Measurements from ENCODE around the gene FZD8.
A peak's percentile ranks its signal among the peaks of the same experiment; 100 is the strongest.
"Not testable (repeated sequence)": the region's sequence is repeated elsewhere in the genome, so short reads cannot be mapped to it uniquely, and the experiment has no call there.

FZD8 gene

GRCh38 chr10:35642035-35642792 lies at the start of gene FZD8:
TSS of gene FZD8 (minus strand) at chr10:35642296. CDS start at chr10:35641429, 867 bp downstream.
- TF ChIP-seq ZFP30 (CRISPR knock-in tag; IDR thresholded peaks at IDR 0.05) (no peak), TCF4 (CRISPR knock-in tag; IDR thresholded peaks at IDR 0.05; ENCODE audit: borderline replicate concordance) (no peak)
- TF ChIP-seq, protein P1, sequence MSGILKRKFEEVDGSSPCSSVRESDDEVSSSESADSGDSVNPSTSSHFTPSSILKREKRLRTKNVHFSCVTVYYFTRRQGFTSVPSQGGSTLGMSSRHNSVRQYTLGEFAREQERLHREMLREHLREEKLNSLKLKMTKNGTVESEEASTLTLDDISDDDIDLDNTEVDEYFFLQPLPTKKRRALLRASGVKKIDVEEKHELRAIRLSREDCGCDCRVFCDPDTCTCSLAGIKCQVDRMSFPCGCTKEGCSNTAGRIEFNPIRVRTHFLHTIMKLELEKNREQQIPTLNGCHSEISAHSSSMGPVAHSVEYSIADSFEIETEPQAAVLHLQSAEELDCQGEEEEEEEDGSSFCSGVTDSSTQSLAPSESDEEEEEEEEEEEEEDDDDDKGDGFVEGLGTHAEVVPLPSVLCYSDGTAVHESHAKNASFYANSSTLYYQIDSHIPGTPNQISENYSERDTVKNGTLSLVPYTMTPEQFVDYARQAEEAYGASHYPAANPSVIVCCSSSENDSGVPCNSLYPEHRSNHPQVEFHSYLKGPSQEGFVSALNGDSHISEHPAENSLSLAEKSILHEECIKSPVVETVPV (CRISPR knock-in tag; IDR thresholded peaks at IDR 0.05), result no peak
- ATAC-seq, result peak; percentile 93

DNA sequence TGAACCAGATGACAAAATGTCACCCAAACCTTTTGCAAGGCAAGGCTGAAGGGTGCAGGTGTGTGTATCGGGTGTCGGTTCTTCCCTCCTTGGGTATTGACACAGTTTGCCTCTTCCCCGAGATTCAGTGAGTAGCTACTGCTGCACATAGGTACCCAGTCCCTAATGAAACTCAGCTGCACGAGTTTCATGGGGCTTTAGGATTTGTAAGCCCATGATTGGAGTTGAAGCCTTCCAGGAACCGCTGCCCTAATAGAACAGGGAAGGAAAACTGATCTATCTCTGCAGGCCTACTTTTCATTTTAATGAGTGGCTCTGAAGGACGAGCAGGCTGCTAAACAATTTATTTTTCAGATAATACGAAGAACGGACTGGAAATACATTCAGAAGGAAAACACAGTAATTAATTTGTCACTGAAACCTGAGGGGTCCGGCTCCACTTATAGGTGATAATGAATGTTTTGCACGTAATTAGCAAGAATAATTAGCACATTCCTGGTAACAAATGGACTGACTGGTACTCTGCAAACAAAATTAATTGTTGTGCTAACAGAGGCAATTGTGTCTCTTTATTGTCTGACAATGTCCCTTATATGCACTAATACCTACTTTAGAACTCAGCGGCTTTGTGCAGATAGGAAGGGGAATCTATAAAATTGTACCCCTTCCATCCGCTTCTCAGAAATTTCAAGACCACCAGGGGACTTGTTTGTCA lies 49.6 kb upstream of the FZD8 start:
- no peak for ATAC-seq
- TF ChIP-seq PATZ1 (CRISPR knock-in tag; IDR thresholded peaks at IDR 0.05; ENCODE audit: borderline replicate concordance) (no peak), ZC3H10 (CRISPR knock-in tag; IDR thresholded peaks at IDR 0.05) (no peak)
- TF ChIP-seq, protein P2, sequence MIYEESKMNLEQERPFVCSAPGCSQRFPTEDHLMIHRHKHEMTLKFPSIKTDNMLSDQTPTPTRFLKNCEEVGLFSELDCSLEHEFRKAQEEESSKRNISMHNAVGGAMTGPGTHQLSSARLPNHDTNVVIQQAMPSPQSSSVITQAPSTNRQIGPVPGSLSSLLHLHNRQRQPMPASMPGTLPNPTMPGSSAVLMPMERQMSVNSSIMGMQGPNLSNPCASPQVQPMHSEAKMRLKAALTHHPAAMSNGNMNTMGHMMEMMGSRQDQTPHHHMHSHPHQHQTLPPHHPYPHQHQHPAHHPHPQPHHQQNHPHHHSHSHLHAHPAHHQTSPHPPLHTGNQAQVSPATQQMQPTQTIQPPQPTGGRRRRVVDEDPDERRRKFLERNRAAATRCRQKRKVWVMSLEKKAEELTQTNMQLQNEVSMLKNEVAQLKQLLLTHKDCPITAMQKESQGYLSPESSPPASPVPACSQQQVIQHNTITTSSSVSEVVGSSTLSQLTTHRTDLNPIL (CRISPR knock-in tag; IDR thresholded peaks at IDR 0.05; ENCODE audit: low read depth), result no peak

DNA sequence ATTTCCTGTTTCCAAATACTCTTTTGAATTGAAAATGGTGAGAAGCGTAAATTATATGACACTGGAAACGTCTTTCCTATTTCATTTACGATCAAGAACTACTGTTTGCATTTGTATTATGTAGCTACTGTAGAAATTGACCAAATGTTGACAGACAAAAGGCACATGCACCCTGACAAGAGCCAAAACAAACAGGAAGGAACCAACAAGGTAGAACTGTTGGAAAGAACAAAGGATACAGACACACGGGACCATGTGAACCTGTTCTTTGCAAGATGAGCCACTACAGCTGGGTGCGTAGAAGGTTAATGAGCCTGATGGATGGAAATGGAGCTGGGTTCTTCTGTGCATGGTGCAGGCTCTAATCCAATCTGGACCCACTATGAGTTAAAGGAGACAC lies 48.4 kb upstream of the FZD8 start:
- TF ChIP-seq ARNTL (CRISPR knock-in tag; IDR thresholded peaks at IDR 0.05; ENCODE audit: borderline replicate concordance, low read depth) (no peak), TOX (CRISPR knock-in tag; IDR thresholded peaks at IDR 0.05; ENCODE audit: borderline replicate concordance) (no peak), BACH2 (CRISPR knock-in tag; IDR thresholded peaks at IDR 0.05; ENCODE audit: borderline replicate concordance) (no peak), ZFP30 (CRISPR knock-in tag; IDR thresholded peaks at IDR 0.05) (no peak), ESRRG (CRISPR knock-in tag; IDR thresholded peaks at IDR 0.05) (no peak), CSDC2 (CRISPR knock-in tag; IDR thresholded peaks at IDR 0.05) (no peak), RARB (CRISPR knock-in tag; IDR thresholded peaks at IDR 0.05) (no peak)
- TF ChIP-seq, protein P3, sequence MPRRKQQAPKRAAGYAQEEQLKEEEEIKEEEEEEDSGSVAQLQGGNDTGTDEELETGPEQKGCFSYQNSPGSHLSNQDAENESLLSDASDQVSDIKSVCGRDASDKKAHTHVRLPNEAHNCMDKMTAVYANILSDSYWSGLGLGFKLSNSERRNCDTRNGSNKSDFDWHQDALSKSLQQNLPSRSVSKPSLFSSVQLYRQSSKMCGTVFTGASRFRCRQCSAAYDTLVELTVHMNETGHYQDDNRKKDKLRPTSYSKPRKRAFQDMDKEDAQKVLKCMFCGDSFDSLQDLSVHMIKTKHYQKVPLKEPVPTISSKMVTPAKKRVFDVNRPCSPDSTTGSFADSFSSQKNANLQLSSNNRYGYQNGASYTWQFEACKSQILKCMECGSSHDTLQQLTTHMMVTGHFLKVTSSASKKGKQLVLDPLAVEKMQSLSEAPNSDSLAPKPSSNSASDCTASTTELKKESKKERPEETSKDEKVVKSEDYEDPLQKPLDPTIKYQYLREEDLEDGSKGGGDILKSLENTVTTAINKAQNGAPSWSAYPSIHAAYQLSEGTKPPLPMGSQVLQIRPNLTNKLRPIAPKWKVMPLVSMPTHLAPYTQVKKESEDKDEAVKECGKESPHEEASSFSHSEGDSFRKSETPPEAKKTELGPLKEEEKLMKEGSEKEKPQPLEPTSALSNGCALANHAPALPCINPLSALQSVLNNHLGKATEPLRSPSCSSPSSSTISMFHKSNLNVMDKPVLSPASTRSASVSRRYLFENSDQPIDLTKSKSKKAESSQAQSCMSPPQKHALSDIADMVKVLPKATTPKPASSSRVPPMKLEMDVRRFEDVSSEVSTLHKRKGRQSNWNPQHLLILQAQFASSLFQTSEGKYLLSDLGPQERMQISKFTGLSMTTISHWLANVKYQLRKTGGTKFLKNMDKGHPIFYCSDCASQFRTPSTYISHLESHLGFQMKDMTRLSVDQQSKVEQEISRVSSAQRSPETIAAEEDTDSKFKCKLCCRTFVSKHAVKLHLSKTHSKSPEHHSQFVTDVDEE (CRISPR knock-in tag; IDR thresholded peaks at IDR 0.05), result no peak
- TF ChIP-seq, protein P4, sequence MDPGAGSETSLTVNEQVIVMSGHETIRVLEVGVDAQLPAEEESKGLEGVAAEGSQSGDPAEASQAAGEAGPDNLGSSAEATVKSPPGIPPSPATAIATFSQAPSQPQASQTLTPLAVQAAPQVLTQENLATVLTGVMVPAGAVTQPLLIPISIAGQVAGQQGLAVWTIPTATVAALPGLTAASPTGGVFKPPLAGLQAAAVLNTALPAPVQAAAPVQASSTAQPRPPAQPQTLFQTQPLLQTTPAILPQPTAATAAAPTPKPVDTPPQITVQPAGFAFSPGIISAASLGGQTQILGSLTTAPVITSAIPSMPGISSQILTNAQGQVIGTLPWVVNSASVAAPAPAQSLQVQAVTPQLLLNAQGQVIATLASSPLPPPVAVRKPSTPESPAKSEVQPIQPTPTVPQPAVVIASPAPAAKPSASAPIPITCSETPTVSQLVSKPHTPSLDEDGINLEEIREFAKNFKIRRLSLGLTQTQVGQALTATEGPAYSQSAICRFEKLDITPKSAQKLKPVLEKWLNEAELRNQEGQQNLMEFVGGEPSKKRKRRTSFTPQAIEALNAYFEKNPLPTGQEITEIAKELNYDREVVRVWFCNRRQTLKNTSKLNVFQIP (CRISPR knock-in tag; IDR thresholded peaks at IDR 0.05; ENCODE audit: borderline replicate concordance, low read depth), result no peak
- TF ChIP-seq, protein P1 (CRISPR knock-in tag; IDR thresholded peaks at IDR 0.05), result no peak
- no peak for ATAC-seq

DNA sequence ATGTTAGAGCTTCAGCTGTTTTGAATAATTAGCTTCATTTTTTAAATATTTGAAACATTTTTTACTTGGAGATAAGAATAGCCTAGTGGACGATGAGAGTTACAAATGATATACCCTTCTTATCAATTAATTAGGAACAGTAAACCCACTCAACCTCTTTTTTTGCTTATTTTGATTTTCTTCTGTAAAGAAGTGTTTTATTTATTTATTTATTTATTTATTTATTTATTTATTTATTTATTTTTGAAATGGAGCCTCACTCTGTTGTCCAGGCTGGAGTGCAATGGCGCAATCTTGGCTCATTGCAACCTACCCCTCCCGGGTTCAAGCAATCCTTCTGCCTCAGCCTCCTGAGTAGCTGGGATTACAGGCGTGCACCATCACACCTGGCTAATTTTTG lies 43.8 kb upstream of the FZD8 start:
- ATAC-seq, result not testable (repeated sequence)

Data from SK-N-SH treated with all-trans-retinoic acid at 6 μM for 48 hours (cell line).